ELR (cell line): ENCODE results near the gene SATB1.
A peak's percentile ranks its signal among the peaks of the same experiment; 100 is the strongest.

ENCODE experiments used
- DNase-seq: peaks from one replicate; pipeline ENCODE4 v3.0.0-alpha.2; 2015; ENCODE audit warnings: low read depth

SATB1 gene

GRCh38 chr3:18431266-18431665 is 6.1 kb upstream of the SATB1 start:
- no peak for DNase-seq

- DNase-seq = no peak
Measured at GRCh38 chr3:18428991-18429745, 4.0 kb upstream of the SATB1 start.

- DNase-seq = no peak
Measured at GRCh38 chr3:18428036-18428435, 2.9 kb upstream of the SATB1 start.

- no peak for DNase-seq
Measured at GRCh38 chr3:18426597-18427193, 1.6 kb upstream of the SATB1 start.

GRCh38 chr3:18425641-18426257 is 610 bp upstream of the SATB1 start:
- peak; percentile 19 for DNase-seq

GRCh38 chr3:18424213-18424728 is 868 bp downstream of the SATB1 start:
- peak; percentile 10 for DNase-seq

GRCh38 chr3:18423401-18424212 is 1.5 kb downstream of the SATB1 start:
- peak; percentile 53 for DNase-seq

- DNase-seq = no peak
Measured at GRCh38 chr3:18422972-18423371, 2.2 kb downstream of the SATB1 start.

- DNase-seq = no peak
Measured at GRCh38 chr3:18420555-18420954, 4.6 kb downstream of the SATB1 start.

GRCh38 chr3:18419232-18419631 is 5.9 kb downstream of the SATB1 start:
- no peak for DNase-seq

- DNase-seq = no peak
Measured at GRCh38 chr3:18417904-18418572, 7.1 kb downstream of the SATB1 start.

- DNase-seq = no peak
Measured at GRCh38 chr3:18416332-18416731, 8.8 kb downstream of the SATB1 start.

GRCh38 chr3:18415839-18416238 is 9.3 kb downstream of the SATB1 start:
- DNase-seq = no peak

GRCh38 chr3:18415167-18415566 is 10.0 kb downstream of the SATB1 start:
- DNase-seq = no peak

- no peak for DNase-seq
Measured at GRCh38 chr3:18412684-18413083, 12.5 kb downstream of the SATB1 start.

- no peak for DNase-seq
Measured at GRCh38 chr3:18411541-18411940, 13.6 kb downstream of the SATB1 start.

- no peak for DNase-seq
Measured at GRCh38 chr3:18410205-18410604, 14.9 kb downstream of the SATB1 start.

- no peak for DNase-seq
Measured at GRCh38 chr3:18409266-18409665, 15.9 kb downstream of the SATB1 start.

GRCh38 chr3:18405141-18405540 is 20.0 kb downstream of the SATB1 start:
- DNase-seq = no peak

- DNase-seq = no peak
Measured at GRCh38 chr3:18403061-18403460, 22.1 kb downstream of the SATB1 start.

GRCh38 chr3:18402239-18402799 is 22.8 kb downstream of the SATB1 start:
- DNase-seq = no peak
